Raji (cell line): ENCODE measurements around the gene CLIC5.

Experiments
- POLR2A ChIP-seq: IDR thresholded peaks from 2 replicates; pipeline ENCODE4 v1.6.1; 2011; ENCODE audit warnings: low read depth, low read length, control low read depth; ENCODE audit not compliant: insufficient read depth

The CLIC5 gene

DNA sequence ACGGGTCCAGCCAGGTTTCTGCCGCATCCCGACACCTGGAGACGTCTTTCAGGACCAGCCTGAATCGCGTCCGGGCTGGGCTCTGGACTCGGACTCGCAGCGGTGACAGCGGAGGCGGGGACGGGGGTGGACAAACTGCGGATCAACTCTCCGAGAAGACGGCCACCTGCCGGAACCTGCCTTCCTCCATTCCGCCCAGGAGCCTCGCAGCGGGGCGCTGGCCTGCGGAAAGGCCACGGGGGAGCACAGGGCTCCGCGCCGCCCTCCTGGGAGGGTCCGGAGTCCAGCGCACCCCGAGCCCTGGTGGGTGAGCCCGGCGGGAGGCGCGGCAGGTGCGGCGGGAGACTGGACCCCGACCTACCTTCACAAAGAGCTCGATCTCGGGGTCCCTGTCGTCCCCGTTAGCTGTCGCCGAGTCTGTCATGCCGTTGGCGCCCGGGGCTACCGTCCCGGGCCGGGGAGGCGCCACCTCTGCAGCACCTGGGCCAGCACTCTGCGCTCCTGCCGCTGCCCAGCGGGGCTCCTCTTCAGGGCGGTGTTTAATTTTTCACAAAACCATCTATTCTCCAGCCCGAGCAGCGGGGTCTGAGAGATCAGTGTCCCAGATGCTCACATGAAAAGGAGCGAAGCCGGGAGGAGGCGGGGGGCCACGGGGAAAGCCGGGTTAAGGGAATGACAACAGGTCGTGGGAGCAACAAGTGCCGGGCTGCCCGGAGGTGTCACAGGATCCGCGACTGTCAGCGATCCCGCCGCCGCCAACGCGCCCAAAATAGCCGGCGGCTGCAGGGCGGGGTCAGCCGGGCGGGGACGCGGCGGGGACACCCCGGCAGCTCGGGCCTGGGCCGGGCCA lies at the start of gene CLIC5:
Gene CLIC5 (minus strand): TSS at position 742 of the 850 bp plus-strand sequence. CDS start 318 bp downstream, at position 424.
- TF ChIP-seq POLR2A = no peak

DNA sequence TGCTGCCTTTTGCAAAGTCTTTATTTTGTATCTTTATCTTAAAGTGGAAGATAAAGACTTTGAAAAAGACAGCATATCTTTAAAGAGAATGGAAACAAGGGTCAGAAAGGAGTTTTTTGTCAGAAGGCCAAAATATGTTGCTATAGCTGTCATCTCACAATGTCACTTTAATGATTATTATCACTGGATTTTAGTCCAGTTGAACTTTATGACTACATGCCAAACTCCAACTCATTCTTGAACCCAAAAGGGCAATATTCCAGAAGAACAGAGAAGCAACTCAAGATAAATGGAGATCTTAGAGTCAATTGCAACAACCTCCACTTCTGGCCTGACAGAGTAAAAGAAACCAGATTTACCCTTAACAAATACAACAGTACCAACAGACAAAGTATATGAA lies 47.3 kb upstream of the CLIC5 start:
- TF ChIP-seq POLR2A = no peak

- no peak for TF ChIP-seq POLR2A
Observed at GRCh38 chr6:46062312-46062711, 46.7 kb upstream of the CLIC5 start.

DNA sequence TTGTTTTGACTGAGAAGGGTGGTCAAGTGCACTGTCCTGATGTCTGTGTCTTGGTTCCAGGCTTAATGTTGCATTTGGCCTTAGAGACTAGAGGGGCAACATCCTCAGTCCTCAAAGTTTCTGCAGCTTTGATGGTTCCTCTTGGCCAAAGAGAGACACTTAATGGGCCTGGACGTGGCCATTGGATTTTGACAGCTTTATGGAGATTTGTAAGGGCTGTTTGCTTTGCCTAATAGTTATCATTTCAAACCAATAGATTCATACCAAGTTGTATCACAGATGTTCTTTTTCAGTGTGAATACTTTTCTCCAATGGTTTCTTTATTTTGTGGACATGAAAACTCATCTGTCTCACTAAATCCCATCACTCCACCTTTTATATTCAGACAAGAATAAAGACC lies 45.8 kb upstream of the CLIC5 start:
- no peak for TF ChIP-seq POLR2A

- TF ChIP-seq POLR2A = no peak
Observed at GRCh38 chr6:46059608-46060007, 43.9 kb upstream of the CLIC5 start.

DNA sequence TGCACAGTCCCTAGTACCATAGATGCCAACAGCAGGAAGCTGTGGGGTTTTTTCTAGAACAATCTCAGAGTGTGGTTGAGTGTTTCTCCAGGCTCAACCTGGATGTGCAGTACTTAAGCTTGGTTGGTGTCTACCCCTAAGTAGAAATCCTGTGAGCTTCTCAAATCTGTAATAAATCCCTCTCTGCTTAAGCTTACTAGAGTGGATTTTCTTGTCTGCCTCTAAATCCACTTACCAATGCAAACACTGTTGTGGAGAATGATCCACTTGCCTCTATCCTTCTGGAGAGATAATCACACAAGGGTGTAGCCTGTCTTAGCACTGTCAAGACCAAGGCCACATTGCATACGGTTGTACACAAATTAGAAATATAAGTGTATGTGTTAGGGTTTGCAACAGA lies 43.3 kb upstream of the CLIC5 start:
- no peak for TF ChIP-seq POLR2A

DNA sequence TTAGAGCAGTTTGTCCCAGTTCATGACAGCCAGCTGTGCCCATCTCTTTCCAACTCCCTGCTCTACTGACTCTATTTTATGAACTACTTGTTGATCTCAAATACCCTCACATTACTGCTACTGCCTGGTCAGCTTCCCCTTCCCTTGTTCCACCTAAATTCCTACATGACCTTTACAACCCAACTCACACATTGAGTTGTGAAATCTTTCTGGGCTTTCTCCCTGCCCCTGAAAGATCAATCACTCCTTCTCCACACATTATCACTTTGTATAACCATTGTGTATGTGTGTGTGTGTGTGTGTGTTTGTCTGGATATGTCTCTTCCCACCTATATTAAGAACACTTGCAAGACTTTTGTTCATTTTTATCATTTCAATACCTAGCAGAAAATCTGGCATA lies 42.1 kb upstream of the CLIC5 start:
- TF ChIP-seq POLR2A = no peak

- TF ChIP-seq POLR2A = no peak
Observed at GRCh38 chr6:46056906-46057529, 41.4 kb upstream of the CLIC5 start.

DNA sequence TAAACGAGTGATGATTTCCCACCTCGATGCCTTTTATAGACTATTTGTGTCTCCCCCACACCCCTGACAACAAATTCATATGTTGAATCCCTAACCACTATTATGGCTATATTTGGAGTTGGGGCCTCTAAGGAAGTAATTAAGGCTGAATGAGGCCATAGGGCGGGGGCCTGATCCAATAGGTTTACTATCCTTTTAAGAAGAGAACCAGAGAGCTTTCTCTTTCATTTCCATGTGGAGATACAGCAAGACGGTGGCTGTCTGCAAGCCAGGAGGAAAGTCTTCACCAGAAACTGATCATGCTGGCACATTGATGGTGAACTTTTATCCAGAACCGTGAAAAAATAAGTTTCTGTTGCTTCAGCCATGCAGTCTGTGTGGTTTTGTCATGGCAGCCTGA lies 38.9 kb upstream of the CLIC5 start:
- no peak for TF ChIP-seq POLR2A

DNA sequence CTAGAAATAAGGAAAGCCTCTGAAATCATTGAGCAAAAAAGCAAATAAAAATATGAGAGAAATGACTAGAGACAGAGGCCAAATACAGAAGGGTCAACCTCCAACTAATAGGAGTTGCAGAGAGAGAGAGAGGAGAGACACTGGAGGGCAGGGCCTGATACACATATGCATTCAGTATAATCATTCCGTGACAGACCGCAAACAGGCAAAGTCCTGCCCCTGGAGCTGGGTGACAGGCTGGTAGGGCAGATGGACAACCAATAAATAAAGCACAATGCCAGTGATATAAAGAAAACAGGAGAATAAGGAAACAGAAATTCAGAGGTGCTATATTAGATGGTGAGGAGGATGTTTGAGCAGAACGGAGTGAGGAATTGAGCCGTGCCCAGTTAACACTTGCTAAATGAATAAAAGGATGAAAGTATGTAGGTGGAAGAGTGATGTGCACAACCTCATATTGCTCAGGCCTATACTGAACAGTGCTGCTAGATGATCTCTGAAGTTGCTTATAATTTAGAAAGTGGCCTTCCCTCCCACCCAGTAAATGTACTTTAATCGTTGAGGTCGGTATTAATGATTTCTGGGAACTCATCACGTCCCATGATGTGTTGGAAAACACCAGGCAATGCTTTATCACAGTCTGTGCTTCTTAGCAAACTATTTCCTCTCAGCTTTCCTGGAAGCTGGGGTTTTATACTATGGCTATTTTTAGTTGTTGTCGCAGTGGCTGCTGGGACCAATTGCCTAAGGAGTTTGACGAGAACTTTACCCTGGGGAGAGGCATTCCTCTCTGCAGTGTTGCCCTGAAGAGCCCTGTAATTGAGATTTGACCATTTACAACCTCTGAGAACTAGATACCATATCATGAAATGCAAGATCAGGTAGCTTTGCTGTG lies 37.6 kb upstream of the CLIC5 start:
- no peak for TF ChIP-seq POLR2A

DNA sequence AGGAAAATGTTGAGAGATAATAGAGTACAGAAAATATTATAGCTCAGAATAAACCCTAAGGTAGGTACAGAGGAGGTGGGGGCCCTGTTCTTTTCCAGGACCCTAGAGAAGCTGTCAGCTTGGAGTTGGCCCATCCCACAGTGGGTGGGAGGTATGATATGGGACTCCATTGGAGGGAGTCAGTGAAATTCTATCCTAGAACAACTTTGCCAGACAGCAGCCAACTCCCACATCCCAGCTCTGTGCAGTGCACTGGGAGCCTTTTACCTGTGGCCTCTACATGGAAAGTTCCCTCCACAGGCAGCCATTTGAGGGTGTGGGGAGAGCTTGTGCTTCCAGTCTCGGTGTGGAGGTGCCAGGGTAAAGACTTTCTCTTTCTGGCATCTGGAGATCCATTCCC lies 36.8 kb upstream of the CLIC5 start:
- TF ChIP-seq POLR2A = no peak

DNA sequence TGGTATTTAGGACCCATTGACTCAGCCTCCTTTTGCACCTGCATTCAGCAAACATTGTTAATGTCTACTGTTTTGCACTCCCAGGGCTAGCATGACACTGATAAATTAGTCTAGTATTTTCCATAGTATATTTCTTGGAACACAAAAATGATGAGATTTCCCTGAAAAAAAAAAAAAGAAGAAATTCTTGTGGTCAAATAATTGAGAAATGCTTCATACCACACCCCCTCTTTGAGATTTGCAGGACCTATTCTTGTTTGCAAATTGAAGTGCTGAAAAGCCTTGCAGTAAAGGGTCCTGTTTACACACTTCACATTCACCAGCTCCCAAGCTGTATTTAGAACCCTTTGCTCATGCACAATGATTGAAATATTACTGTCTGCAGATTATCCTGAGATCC lies 36.3 kb upstream of the CLIC5 start:
- TF ChIP-seq POLR2A = no peak

- TF ChIP-seq POLR2A = no peak
Observed at GRCh38 chr6:46050845-46051405, 35.3 kb upstream of the CLIC5 start.

DNA sequence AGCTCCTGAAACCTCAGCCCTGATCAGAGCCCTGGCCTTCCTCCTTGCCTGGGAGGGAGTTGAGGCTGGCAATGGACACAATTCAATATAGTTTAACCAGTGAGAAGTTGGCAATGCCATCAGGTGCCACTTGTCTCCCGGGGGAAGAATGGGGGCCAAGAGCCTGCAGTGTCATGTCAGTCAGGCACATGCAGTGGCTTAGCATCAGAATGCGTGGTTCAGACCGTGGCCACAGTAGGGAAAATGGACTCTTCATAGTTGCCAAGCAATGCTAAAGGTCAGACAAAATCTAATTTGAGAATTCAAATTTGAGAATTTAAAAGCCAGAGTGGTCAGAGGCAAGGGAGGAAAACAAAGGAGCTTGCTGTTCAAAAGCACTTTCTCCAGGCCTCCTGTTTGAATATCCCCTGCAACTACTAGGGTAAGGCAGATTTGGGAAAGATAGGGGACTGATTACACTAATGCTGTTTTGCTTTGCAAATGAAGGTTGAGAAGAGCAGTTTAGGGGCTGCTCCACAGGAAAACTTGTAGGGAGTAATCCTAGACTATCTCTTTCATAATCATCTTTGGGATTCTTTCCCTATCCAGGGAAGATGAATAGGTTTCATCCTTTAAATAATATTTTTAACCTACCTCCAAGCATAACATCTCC lies 33.1 kb upstream of the CLIC5 start:
- no peak for TF ChIP-seq POLR2A

DNA sequence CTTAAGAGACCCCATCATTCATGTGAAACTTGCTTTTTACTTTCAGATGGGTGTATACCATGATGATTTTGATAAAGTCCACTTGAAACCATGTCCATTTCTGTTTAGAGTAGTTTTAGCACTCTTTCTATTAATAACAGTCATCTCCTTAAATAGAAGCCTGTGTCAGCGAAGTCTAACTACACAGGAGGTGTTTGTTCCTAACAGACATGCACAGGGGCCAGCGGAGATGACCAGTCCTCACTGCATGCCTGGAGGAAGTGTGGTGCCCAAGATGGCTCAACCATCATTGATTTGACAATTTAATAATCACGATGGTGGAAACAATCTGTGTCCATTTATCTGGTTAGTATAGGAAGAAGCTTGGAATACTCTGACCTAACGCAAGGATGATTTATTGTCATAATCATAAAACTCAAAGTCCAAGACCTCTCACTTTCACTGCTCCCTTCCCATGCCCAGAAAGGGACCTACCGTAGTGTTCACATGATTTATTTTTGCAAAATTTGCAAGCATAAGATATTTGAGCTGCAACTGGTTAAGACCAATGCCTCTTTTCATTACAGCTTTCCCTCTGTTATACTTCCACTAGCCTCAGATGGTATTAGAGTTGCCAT lies 31.0 kb upstream of the CLIC5 start:
- no peak for TF ChIP-seq POLR2A
